GM12874 (cell line): ENCODE data around the gene ROR1.

Experiments used
- TF ChIP-seq, protein P1 (sequence below): IDR thresholded peaks from 2 replicates; pipeline ENCODE4 v1.5.1; 2011; ENCODE audit warnings: low read depth, mild to moderate bottlenecking, control low read depth, low read length, moderate library complexity; ENCODE audit not compliant: insufficient read depth

The ROR1 gene

DNA sequence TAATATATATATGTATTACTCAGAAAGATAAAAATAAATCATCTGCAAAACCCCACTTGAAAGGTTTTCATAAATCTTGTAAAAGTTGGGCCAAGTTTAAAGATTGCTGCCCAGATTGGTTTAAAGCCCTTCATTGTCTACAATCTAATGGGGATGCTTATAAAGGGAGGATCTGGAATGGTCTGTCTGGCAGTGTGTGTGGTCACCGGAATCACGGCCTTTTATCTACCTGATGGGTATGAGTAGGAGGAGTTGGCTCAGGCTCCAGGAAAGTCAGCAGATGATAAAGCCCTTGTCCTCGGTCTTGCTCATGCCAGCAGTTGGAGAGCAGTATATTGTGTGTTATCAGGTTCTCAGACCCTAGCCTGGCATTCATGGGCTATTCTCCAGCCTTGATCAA, 197.7 kb downstream of the ROR1 start:
- TF ChIP-seq, protein P1, sequence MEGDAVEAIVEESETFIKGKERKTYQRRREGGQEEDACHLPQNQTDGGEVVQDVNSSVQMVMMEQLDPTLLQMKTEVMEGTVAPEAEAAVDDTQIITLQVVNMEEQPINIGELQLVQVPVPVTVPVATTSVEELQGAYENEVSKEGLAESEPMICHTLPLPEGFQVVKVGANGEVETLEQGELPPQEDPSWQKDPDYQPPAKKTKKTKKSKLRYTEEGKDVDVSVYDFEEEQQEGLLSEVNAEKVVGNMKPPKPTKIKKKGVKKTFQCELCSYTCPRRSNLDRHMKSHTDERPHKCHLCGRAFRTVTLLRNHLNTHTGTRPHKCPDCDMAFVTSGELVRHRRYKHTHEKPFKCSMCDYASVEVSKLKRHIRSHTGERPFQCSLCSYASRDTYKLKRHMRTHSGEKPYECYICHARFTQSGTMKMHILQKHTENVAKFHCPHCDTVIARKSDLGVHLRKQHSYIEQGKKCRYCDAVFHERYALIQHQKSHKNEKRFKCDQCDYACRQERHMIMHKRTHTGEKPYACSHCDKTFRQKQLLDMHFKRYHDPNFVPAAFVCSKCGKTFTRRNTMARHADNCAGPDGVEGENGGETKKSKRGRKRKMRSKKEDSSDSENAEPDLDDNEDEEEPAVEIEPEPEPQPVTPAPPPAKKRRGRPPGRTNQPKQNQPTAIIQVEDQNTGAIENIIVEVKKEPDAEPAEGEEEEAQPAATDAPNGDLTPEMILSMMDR: no peak

DNA sequence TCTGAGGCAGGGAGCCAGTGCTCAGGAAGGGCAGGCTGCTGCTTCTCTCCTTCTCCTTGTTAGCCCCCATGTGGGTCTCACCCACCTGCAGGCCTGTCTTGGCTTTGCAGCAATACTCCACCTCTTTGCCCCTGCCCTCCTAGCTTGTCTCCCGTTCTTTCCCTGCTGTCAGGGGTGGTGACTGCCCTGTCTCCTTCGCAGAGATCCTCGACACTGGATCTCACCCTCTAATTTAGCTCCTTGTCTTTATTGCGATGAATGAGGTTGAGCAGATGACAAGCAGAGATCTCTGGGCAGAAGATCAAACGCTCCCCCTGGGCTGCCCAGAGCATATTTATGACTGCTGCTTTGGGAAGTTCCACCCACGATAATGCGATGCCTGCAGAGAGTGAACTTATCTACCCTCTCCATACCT, 199.2 kb downstream of the ROR1 start:
- TF ChIP-seq, protein P1: no peak

DNA sequence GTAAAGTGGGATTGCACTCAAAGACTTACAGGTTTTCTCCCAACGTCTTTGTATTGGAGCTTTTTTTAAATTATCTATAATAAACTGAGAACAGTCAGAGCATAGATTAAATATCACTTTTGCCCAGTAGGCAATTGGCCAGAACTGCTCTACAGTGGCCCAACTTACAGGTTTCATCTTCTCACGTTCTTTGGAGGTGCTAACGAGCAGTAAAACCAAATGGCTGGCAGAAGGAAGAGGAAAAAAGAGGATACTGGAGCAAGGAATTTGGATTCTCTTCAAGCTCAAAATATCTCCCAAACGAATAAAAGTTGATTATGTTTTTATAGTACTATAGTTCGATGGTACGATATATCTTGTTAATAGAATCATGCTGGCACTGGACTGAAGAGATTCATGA, 201.1 kb downstream of the ROR1 start:
- TF ChIP-seq, protein P1: no peak

DNA sequence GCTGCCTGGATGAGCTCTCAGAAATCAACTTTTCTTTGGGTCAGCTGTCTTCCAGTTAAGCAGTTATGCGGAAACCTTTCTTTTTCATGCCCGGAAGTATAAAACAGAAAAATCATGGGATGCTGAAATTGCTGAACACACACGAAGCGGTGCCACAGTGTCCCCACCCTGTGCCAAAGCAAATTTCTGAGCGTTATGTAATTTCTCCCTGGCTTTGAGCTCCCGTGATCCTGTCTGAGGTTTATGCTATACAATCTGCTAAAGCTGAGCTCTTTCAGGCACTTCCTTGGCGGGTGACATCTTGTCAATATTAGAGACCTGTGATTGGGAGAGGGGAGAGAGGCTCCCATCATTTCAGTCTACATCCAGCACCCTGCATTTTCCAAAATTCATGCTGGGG, 201.7 kb downstream of the ROR1 start:
- TF ChIP-seq, protein P1: no peak

DNA sequence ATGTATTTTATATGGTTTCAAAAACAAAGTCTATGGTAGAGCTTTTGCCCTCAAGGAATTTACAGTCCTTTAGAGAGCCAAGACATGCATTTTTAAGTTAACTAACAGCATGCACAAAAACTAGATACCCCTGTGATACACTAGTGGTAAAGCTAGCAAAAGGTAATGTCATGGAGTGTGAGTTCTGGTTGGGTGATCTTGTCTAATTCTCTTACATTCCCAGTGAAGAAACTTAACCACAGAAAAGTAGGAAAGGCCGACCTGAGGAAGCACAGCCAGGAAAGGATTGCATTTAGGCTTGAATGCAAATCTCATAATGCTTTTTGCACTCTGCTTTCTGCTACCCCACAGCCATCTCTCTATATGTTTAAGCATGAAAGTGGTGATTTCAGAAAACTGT, 202.2 kb downstream of the ROR1 start:
- TF ChIP-seq, protein P1: no peak

DNA sequence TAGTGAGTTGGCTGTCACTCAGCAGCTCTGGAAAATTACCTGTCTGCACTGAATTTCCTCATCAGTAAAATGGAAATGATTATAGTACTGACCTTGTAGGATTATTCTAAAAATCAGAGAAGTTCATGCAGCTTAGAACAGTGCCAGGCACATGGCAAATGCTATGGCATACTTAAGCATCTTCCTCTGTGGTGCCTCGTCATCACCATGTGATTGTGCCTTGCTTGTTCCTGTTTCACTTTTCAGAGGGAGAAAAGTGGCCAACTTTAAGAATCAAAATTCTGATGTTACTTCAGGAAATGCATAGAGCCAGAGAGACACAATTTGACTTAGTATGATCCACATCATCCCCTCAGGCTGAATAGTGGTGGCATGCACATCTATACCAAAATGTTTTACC, 203.6 kb downstream of the ROR1 start:
- TF ChIP-seq, protein P1: no peak

DNA sequence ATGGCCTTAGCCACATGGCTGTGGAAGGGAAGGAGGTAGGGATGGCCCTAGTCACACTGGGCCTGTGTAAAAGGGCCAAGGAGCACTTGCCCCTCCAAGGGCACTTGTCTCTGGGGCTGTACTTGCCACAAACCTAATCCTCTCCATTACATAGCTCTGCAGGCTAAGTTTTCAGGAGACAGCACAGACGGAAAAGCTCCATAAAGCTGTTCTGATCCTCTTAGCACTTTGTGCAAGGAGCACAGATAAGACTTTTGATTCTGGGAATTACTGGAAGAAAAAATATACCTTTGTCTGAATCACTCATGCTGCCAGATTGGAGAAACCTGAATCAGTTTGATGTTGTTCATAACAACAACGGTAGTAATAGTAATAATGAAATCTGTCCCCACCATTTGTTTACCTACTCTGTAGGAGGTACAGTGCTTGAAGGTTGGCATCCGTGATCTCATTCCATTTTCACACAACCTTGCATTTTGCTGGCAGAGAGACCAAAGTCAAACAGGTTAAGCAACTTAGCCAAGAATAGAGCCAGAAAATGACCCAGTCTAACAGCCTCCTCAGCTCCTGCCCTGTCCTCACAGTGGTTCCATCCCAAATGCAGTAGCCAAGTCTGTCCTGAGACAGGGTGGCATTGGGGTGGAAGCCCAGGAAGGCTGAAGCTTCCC, 207.1 kb downstream of the ROR1 start:
- TF ChIP-seq, protein P1: no peak
